LNCaP clone FGC (cell line): Measurements from ENCODE around the gene RANBP3.

ENCODE experiments used
- DNase-seq: peaks from one replicate; pipeline ENCODE4 v3.0.0-alpha.2; 2011; ENCODE audit warnings: low read depth
- H3K4me3 ChIP-seq: 2 replicates; pipeline ENCODE4 v1.5.1; 2011; ENCODE audit warnings: mild to moderate bottlenecking, low read depth, low read length, control low read depth
- TF ChIP-seq, protein P1 (sequence below): IDR thresholded peaks from 2 replicates; pipeline ENCODE4 v1.5.1; 2012; ENCODE audit warnings: mild to moderate bottlenecking; ENCODE audit not compliant: control insufficient read depth, insufficient read depth; ENCODE audit errors: extremely low read depth

RANBP3 gene

DNA sequence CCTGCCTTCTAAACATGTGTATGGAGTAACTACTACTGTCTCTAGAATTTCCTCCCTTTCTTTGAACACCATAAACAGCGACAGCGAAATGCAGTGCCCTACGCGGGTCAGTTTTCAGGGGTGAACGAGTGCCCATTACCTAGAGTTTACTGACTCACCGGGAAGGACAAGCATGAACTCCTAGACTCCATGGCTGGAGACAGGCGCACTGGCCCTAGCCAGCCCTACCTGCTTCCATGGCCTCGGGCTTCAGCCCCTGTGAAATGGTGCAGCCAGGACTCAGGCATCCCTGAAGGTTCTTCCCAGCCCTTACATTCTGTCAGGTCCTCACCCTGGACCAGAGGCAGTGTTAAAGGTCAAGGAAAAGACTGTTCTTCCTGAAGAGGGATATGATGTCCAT lies 8.5 kb downstream of the RANBP3 start:
- DNase-seq, result no peak
- TF ChIP-seq, protein P1, sequence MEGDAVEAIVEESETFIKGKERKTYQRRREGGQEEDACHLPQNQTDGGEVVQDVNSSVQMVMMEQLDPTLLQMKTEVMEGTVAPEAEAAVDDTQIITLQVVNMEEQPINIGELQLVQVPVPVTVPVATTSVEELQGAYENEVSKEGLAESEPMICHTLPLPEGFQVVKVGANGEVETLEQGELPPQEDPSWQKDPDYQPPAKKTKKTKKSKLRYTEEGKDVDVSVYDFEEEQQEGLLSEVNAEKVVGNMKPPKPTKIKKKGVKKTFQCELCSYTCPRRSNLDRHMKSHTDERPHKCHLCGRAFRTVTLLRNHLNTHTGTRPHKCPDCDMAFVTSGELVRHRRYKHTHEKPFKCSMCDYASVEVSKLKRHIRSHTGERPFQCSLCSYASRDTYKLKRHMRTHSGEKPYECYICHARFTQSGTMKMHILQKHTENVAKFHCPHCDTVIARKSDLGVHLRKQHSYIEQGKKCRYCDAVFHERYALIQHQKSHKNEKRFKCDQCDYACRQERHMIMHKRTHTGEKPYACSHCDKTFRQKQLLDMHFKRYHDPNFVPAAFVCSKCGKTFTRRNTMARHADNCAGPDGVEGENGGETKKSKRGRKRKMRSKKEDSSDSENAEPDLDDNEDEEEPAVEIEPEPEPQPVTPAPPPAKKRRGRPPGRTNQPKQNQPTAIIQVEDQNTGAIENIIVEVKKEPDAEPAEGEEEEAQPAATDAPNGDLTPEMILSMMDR, result no peak
- no peak overlapping the region for H3K4me3 ChIP-seq

DNA sequence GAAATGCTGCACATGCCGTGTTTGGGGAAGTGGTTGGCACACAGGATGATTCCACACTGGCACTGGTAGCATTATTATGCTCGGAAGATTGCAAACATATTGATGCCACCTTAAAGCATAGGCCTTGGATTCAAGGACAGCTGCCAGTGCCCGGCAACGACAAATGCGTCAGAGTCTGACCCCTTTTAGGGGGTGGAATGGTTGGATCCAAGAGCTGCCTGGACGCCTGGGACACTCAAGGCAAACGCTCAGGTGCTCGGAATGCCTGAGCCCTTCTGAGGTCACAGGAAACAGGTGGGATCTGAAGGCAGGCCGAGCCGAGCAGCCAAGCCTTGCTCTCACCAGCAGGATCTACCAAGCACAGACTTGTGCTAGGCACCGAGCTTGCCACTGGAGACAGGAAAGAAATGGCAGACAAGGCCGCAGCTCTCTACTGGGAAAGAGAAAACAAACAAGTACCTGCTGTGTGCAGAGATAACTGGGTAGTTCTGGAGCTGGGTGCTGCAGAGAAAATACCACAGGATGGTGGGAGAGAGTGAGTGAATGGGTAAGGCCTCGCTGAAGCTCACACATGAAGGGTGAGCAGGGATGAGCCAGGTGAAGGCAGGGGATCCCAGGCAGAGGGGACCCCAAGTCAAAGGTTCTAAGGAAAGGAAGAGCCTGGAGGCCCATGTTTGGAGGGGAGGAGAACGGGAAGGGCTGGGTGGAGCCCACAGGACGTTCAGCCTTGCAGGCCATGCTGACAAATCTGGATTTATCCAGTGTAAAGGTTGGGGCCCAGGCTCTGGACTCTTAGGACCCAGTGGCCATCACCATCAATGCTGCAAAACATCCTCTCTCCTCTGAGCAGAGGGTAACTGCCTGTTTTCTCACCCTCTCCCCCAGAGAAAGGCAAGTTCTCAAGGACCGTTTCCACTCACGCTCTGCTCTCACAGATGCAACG lies 9.2 kb downstream of the RANBP3 start:
- TF ChIP-seq, protein P1, result no peak
- DNase-seq, result no peak
- H3K4me3 ChIP-seq, result no peak overlapping the region; the same call in 1 of the 2 replicates

DNA sequence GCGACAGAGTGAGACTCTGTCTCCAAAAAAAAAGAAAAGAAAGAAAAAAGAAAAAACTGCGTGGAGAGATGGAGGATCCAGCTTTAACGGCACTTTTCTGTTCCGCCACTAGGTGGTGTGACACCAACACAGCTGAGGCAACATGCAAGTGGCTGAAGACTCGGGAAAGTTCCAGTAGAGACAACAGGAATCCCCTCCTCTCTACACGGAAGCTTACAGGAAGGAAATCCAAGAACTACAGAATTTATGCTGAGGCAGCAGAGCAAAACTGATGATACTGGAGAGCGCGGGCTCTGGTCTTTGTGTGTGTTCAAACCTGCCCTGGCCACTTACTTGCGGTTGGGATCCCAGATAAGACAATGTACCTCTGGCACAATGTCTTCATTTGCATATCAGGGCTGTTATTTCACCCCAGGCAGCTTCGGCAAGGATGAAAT lies 9.9 kb downstream of the RANBP3 start:
- no peak overlapping the region; the same call in 1 of the 2 replicates for H3K4me3 ChIP-seq
- TF ChIP-seq, protein P1, result peak; percentile 86
- peak; percentile 87 for DNase-seq

DNA sequence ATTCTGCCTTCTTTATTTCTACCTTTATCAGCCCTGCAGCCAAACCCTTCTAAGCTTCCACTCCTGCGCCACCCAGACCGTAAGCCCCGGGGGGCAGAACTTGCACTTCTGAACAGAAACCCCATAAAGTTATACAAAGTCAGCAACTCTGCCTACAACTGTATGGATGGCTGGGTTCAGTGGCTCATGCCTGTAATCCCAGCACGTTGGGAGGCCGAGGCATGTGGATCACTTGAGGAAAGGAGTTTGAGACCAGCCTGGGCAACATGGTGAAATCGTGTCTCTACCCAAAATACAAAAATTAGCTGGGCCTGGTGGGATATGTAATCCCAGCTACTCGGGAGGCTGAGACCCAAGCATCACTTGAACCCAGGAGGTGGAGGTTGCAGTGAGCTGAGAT lies 10.4 kb downstream of the RANBP3 start:
- TF ChIP-seq, protein P1, result no peak
- H3K4me3 ChIP-seq, result no peak overlapping the region
- no peak for DNase-seq

DNA sequence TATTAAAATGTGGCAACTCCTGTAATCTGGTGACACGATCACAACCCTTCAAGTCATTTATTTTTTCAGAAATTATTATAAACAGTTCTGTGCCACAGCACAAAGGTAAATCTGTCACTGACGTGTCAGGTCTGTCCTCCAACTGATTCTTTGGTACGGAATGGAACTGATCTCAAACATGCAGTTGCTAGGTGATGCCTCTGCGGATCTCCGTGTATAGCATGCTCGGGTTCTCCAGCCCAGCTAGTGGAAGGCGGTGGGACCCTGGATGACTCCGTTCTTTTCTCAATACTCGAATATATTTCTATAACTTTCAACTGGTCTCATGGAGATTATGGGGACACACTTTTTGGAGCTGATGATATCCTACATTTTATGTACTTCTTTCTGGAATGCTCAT lies 11.0 kb downstream of the RANBP3 start:
- TF ChIP-seq, protein P1, result no peak
- H3K4me3 ChIP-seq, result no peak overlapping the region
- DNase-seq, result no peak

DNA sequence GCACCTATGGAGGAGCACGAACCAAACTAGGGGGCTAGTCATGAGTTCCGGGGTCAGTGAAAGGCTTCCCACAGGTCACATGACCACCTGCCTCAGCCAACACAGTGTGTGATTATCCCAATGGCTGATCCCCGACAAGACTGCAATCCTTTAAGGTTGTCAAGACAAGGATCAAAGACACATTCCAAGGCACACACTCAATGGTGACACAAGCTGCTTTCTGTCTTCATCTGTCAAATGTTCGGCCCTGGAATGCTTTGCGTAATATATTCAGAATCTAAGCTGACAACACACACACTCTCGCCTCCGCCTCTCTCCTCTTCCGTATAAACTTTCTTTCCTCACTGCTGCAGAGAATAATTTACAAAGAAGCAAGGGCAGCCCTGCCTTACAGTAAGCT lies 11.7 kb downstream of the RANBP3 start:
- H3K4me3 ChIP-seq, result no peak overlapping the region
- DNase-seq, result no peak
- TF ChIP-seq, protein P1, result no peak
